HG03571 (cell line): ENCODE results near the gene GLIPR1.
"Not testable (repeated sequence)": the region's sequence is repeated elsewhere in the genome, so short reads cannot be mapped to it uniquely, and the experiment has no call there.

ENCODE experiments used
- ATAC-seq: cut with Tn5 transposase; IDR thresholded peaks from one replicate; pipeline ENCODE4 v1.9.1; 2021; ENCODE audit not compliant: unreplicated experiment

GLIPR1 gene

DNA sequence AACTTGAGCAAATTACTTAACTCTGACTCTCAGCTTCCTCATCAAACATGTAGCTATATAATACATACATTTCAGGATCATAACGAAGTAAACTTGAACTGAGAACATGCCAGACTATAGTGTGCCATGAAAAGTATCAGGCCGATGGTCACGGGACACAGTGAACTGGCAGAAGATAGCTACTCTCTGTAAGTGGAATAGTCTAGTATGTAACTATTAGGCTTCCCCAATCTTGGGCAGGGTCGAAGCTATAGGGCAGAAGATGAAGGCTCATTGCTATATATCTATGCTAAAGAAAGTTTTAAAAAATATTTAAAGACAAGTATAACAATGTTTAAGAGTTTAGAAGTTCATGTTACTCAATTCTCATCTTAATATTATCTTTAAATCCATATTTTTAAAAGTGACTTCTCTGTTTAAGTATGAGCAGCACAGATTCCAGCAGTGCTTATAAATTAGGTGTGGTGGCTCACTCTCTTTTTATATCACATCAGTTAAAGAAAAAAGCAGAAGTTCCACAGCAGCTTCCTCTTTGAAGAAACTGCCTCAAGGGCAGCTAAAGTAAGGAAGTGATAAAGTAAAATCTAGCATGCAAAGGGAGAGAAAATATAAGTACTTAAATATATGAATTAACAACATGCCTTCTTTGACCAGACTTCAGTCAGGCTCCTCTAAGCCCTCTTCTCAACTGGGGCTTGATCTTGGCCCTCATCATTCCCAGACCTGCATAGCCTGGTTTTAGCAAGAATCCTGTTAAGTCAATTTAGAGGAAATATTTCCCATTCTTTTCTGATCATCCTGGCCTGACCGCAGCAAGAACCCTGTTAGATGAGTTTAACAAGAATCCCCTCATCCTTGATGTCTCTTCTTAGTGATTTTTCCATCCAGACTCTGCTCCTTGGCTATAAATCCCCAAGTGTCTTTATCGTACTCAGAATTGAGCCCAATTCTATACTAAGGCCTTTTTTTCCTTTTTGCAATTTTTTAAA is 8.4 kb upstream of the GLIPR1 start:
- ATAC-seq, result peak; percentile 41

DNA sequence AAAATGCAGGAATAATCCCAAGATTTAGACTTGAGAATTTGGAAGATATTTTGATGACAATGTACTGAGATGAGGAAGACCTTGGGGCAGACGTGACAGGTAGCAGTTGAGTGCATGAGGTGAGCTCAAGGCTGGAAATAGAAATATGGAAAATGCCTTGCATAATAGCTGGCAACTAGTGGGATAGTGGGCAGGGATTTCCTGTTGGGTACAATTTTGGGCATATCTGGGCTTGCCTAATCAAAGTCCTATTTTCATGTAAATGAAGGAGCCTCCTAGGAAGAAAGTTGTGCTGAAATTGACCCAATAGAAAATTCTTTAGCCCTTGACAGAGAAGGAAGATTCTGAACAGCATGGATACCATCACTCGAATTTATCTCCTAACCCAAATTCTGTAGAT is 6.4 kb upstream of the GLIPR1 start:
- ATAC-seq, result no peak

DNA sequence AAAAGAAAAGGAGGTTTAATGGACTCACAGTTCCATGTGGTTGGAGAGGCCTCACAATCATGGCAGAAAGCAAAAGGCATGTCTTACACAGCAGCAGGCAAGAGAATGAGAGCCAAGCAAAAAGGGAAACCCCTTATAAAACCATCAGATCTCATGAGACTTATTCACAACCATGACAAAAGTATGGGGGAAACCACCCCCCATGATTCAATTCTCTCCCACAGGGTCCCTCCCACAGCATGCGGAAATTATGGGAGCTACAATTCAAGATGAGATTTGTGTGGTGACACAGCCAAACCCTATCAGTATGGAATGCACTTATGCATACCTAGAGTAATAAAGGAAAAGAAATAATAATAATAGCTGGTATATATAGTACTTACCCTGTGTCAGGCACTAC is 4.5 kb upstream of the GLIPR1 start:
- ATAC-seq, result no peak

DNA sequence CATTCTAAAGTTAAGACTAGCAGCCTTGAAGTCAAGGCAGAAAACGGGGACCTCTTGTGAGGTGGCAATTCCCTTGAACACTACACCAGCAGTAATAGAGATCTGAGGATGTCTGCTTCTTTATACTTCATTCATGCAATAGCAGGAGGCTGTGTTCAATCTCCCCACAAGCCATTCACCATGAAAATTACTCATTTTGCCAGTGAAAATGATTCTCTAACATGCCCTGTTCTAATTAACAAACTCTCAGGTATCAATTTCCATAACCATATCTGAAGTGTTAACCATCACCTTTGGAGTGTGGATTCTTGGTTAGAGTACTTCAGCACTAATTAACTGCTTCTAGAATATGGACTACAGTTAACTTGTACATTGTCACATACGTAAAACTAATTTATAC is 3.4 kb upstream of the GLIPR1 start:
- no peak for ATAC-seq

DNA sequence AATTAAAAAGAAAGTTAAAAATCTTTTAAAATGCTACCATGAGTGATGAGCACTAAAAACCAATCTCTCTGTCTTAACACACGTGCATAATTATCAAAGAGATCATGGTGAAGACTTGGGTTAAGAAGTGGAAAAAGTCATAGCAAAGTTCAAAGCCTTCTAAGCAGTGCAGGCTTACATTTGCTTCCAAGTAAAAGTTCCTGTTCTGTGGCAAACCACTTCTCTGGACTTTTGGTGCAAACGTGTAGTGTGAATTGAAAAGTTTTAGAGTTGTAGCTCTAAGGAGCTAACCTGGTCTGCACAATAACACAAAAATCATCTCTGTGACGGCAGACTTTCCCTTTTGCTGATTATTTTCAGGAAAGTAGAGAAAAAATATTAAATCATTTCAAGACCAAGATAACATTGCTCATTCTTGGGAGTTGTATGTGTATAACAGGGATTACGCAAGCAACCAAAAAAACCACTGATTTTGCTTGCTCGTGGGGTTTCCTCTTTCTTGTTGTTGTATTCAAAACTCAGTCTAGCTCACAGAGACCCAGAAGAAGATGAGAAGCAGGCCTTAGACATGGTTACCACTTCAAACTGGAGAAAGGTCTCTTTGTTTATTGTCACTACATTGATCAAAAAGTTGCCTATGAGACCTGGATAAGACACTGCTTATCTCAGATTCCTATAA is 2.3 kb upstream of the GLIPR1 start:
- ATAC-seq, result no peak

DNA sequence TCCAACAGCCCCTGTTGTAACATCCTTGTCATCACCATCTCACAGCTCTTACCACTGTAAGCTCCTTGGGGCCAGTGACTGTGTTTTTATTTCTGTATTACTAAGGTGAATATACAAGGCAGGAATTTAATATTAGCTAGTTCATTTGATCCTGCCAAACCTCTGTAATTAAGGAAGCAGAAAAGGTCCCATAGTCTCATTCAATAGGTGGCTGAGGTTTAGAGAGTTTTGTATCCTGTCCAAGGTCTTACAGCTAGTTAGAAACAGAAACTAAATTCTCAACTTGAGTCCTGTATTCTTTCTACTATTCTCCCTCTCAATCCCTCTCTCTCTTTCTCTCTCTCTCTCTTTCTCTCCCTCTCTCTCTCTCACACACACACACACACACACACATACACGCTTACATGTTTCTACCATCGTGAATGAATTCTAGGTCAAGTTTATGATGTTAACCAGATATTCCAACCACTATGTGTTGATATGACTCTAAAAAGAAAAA is 543 bp upstream of the GLIPR1 start:
- ATAC-seq, result peak; percentile 35

DNA sequence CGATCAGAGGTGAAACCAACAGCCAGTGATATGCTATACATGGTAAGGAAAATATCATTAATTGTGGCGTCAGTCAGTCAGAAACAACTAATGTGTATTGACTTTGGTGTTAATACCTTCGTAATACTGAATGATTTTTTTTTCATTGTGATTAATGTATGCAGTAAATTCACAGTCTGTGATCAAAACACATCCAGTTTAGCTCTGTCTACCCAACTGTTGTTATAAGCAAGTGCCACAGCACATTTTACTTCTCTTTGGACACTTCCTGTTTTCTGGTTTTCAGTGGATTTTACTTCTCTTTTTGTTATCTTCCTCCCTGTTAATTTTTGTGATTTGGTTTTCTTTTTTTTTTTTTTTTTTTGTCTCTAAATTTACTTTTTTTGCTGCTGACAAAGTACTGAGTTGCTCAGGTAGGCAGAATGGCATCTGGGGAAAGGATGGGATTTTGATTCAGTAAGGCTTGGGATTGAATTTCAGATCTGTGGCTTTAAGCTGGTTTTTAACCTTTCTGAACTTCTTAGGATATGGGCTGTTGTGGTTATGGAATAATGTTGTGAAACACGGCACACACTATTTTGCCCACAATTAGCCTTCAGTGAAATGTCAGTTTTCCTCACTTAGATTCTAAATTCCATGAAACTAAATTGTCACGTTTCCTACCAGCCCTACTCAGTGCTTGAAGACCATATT is 604 bp downstream of the GLIPR1 start:
- peak; percentile 20 for ATAC-seq

DNA sequence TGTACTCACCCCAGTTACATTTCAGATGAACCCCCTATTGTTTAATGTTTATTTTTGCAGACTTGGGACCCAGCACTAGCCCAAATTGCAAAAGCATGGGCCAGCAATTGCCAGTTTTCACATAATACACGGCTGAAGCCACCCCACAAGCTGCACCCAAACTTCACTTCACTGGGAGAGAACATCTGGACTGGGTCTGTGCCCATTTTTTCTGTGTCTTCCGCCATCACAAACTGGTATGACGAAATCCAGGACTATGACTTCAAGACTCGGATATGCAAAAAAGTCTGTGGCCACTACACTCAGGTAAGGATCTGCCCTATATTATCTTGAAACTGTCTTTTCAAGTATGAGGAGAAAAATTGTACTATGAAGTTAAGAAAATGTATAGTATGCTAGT is 1.2 kb downstream of the GLIPR1 start:
- ATAC-seq, result no peak

DNA sequence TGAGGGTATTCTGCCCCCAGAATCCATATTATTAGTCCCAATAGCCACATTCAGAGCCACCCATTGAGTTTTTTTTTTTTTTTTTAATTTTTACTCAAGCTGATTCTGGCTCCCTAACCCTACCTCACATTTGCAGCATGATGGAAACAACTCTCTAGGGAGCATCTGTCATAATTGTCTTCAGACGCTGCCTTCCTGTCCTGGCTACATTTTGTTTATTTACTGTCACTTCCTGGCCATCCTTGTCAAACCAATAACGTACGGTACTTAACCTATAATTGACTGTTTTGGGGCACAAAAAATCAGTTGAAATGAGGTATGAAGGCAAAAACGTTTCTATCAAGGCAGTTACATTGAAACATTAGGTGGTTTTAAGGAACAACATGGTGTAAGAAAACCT is 2.1 kb downstream of the GLIPR1 start:
- no peak for ATAC-seq

DNA sequence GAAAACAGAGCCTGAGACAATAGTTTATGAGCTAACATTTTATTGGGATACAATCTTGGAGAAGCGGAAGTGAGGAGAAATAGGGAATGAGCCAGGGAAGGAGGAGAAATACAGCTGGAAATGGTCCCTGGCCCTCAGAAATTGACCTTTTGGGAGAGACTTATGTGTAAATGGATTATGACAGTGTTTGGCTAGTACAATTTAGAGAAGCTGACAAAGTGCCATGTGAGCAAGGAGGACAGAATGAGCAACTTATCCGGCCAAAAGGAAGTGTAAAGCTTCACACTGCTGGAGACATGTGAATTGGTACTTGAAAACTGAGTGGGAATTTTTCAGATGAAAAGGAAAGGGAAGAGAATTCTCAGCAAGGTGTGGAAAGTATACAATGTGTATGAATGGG is 2.9 kb downstream of the GLIPR1 start:
- no peak for ATAC-seq

DNA sequence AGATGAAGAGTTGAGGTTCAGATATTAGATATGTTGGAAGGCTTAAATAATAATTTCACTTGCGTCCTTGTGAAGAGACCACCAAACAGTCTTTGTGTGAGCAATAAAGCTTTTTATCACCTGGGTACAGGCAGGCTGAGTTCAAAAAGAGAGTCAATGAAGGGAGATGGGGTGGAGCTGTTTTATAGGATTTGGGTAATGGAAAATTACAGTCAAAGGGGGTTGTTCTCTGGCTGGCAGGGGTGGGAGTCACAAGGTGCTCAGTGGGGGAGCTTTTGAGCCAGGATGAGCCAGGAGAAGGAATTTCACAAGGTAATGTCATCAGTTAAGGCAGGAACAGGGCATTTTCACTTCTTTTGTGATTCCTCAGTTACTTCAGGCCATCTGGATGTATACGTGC is 3.9 kb downstream of the GLIPR1 start:
- ATAC-seq, result not testable (repeated sequence)

DNA sequence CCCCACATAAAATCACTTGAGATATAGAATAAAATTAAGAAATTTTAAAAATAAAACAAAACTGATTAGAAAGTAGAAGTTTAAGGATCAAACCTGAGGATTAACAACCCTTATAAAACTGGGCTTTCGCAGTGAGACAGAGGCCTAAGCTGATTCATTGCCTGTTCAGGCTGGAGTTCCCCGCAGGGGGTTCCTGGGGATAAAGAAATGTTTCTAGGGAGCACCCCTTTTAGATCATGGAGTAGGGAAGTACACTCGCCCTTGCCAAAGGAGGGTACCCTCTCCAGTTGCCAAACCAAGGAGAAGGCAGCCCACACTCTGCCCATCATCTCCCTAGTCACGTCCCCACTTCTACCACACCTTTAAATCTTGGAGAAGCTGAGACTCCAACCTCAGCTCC is 6.8 kb downstream of the GLIPR1 start:
- no peak for ATAC-seq

DNA sequence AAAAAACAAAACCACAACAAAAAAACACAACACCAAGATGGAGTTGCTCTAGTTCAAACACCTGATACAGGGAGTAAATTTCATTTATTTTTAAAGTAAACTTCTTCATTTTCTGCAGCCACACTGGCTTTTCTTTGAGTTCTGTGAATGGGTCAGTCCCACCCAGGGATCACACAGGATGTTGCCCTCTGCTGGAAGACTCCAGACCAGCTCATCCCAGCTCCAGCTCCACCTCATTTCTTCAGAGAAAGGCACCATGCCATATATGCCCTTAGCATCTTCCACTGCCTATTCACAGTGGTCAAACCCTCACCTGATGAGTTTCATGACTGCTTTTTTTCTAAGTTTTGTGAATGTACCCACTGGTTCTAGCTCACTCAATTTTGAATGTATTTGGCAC is 8.0 kb downstream of the GLIPR1 start:
- ATAC-seq, result no peak

DNA sequence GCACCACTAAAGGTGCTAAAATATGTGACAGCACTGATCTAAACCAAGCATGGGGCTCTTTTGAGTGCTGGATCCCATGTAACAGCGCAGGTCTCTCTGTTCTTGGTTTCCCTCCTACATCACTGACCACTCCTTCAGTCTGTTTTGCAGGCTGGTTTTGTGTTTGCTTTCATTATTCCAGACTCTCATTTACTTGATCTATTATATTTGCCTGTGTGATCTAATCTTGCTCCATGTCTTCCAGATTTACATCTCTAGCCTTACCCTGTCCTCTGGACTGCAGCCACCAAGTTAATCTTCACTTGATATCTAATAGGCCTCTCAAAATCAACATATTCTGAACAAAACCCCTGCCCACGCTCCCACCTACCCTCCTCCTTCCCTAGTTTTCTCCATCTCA is 8.6 kb downstream of the GLIPR1 start:
- ATAC-seq, result no peak

DNA sequence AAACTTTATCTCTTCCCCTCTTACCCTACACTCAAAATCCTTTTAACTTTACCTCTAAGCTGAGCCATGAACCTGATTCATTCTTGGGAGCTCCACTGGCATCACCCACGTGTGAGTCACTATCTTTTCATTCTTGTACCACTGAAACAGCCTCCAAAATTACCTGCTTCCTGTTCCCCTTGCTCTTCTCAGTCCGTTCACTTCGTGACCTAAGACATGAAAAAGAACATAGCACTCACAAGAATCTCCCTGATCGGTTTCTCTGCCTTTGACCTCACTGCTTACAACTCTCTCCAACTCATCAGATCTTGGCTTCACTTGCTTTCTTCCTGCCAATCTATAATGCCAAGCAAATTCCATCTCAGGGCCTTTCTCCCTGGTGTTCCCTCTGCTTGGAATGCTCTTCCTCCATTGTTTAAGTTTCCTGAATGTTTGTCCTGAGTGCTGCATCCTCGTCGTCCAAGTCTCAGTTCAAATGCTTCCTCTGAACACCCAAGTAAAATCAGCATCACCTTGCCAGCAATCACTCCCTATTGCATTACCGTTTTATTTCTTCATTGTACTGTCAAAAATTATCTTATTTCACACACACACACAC is 9.2 kb downstream of the GLIPR1 start:
- no peak for ATAC-seq

DNA sequence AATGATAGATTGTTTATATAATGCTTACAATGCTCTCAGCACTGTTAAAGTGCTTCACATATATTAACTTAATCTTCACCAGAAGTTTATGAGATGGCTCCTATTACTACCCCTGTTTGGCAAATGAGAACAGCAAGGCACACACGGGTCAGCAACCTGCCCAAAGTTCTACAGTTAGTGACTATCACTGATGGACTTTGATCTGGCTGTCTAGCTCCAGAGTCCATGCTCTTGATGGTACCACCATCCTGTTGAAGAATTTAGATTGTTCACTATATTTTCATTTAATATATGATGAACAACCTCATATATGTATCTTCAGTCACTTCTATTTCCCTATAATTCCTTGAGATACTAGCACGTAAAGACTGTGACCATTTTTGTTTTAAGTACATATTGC is 10.6 kb downstream of the GLIPR1 start:
- no peak for ATAC-seq

DNA sequence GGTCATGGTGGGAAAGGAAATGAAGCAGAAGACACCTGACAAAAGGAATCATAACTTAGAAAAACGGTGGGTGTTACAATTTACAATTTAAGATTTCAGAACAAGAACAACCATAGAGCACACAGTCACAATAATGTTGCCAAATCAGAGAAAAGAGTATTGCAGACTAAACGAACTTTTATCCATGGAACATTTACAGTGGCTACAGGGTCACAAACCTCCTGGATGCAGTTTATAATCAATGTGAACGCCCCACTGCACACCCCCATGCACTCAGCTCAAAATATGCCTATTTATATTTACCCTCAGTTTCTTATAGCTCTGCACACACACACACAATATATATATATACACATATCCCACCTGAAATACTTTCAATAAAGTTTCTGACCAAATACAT is 22.9 kb downstream of the GLIPR1 start:
- ATAC-seq, result no peak

DNA sequence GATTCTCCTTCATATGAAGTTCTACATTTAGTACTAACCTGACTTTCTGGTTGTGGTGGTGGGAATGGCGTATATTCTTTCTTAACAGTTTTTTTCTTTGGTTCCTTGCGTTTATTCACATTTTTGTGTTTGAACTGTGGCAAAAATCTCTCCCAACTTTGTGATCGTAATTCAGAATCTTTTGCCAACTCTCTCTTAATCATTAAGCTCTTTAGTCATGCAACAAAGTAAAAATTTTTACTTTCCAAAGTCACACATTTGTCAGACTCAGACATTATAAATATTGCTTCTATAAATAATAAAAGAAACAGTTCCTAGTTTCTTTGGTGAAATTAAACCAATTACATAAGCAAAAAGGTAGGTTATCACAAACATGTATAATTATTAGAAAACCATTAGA is 23.3 kb downstream of the GLIPR1 start:
- no peak for ATAC-seq

DNA sequence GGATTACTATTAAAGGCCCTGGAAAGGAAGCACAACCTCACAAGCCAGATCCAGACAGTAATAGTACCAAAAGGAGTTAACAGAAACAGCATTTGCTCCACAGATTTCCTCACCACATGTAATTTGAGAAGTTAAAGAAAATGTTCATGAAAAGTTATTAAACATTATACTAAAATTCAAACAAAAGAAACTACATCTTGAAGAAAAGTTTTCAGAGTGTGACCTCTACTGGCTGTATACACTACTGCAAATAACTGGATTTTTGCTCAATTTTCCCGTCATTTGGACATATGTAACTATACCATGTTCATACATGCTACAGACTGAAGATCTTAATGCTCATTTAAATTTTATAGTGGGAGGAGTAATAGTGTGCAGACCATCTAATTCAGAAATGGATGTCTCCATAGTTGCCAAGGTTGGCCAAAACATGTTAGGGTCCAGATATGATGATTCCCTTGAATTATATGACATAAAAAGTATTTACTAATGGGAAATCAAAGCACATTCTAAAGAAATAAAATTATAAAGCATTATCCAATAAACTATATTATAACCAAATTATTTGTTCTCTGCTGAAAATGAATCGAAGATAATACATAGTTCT is 25.3 kb downstream of the GLIPR1 start:
- ATAC-seq, result no peak

DNA sequence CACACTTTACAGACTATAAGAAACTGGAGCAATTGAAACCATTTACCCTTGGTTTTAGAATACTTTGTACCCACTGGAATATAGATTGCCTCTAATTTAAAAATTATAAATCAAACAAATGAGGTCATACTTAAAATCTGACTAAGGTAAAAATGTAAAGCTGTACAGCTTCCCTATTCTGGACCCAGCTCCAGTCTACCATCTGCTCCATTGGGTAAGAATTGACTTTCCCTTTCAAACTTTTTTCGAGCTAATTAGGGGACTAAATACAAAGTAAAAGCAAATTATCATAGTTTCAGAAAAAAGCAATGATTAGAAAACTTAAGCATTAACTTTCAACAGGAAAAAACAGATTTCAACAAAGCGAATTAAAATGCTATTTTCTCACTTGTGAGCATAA is 26.5 kb downstream of the GLIPR1 start:
- no peak for ATAC-seq

DNA sequence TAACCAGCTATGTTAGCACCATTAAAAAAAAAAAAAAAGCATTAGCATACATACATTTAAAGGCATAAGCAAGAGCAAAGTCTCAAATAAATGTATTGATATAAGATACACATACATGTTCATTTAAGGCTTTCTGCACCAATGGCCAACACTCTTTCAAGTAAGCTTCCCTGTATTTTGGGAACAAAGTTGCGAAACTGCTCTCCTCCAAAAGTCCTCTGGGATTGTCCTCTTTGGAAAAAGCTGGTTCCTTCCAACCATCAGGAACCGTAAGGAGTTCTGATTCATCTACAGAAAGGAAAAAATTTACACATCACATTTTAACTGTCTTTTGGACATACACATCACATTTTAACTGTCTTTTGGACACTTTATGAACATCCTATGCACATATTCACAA is 27.6 kb downstream of the GLIPR1 start:
- ATAC-seq, result no peak
